Measurements from ENCODE around the gene CTNND2.

CTNND2 gene

GRCh38 chr5:11770310-11770709 lies 133.9 kb downstream of the CTNND2 start:
- DNase-seq (ENCODE audit: low read depth): no peak
- no peak for TF ChIP-seq CTCF (conservative IDR thresholded peaks at IDR 0.05; ENCODE audit: low read depth, low read length)

GRCh38 chr5:11760934-11761603 lies 143.2 kb downstream of the CTNND2 start:
- no peak for TF ChIP-seq CTCF (conservative IDR thresholded peaks at IDR 0.05; ENCODE audit: low read depth, low read length)
- DNase-seq (ENCODE audit: low read depth): no peak
- no peak overlapping the region for H3K4me3 ChIP-seq (ENCODE audit: low read length)

More at GRCh38 chr5:11770310-11770709, 133.9 kb downstream of the CTNND2 start:
- no peak overlapping the region for H3K4me3 ChIP-seq (ENCODE audit: low read length)

- no peak overlapping the region for H3K4me3 ChIP-seq (ENCODE audit: low read length)
Observed at GRCh38 chr5:11758321-11758720, 145.9 kb downstream of the CTNND2 start.

GRCh38 chr5:11757661-11758060 lies 146.6 kb downstream of the CTNND2 start:
- DNase-seq (ENCODE audit: low read depth): no peak
- H3K4me3 ChIP-seq (ENCODE audit: low read length): no peak overlapping the region
- no peak for TF ChIP-seq CTCF (conservative IDR thresholded peaks at IDR 0.05; ENCODE audit: low read depth, low read length)

More at GRCh38 chr5:11758321-11758720, 145.9 kb downstream of the CTNND2 start:
- DNase-seq (ENCODE audit: low read depth): no peak
- no peak for TF ChIP-seq CTCF (conservative IDR thresholded peaks at IDR 0.05; ENCODE audit: low read depth, low read length)

- TF ChIP-seq CTCF (conservative IDR thresholded peaks at IDR 0.05; ENCODE audit: low read depth, low read length): no peak
- H3K4me3 ChIP-seq (ENCODE audit: low read length): no peak overlapping the region
- no peak for DNase-seq (ENCODE audit: low read depth)
Observed at GRCh38 chr5:11737010-11737409, 167.2 kb downstream of the CTNND2 start.

- H3K4me3 ChIP-seq (ENCODE audit: low read length): no peak overlapping the region
- TF ChIP-seq CTCF (conservative IDR thresholded peaks at IDR 0.05; ENCODE audit: low read depth, low read length): no peak
- DNase-seq (ENCODE audit: low read depth): no peak
Observed at GRCh38 chr5:11734369-11734768, 169.9 kb downstream of the CTNND2 start.

GRCh38 chr5:11733840-11734192 lies 170.4 kb downstream of the CTNND2 start:
- no peak overlapping the region for H3K4me3 ChIP-seq (ENCODE audit: low read length)
- DNase-seq (ENCODE audit: low read depth): no peak
- no peak for TF ChIP-seq CTCF (conservative IDR thresholded peaks at IDR 0.05; ENCODE audit: low read depth, low read length)

All from retinal pigment epithelial cell (primary cell).